HepG2 (cell line): ENCODE measurements around the gene B3GNT9. TPM values are rescaled to one million over a fixed set of nuclear protein-coding genes. Genes with fewer than 3 reads are reported as not detected.

Experiments used
- ATF5 ChIP-seq: sonication (generic); formaldehyde crosslinking; IDR thresholded peaks from 2 replicates; pipeline ENCODE4 v1.4.0; 2020; ENCODE audit warnings: mild to moderate bottlenecking, low read depth, missing genetic modification reagents
- HNF1A ChIP-seq, 2 experiments: sonication (generic) in 1 of 2; formaldehyde crosslinking in 1 of 2; IDR thresholded peaks; 2 replicates each; pipeline versions ENCODE4 v1.4.0 to v1.6.1; 2016 to 2020; ENCODE audit warnings: borderline replicate concordance in 1 of 2, low read depth in 1 of 2, mild to moderate bottlenecking in 1 of 2, missing genetic modification reagents in 1 of 2
- KLF13 ChIP-seq: sonication (generic); formaldehyde crosslinking; IDR thresholded peaks from 2 replicates; pipeline ENCODE4 v1.4.0; 2020; ENCODE audit warnings: mild to moderate bottlenecking, missing genetic modification reagents
- REST ChIP-seq, 2 experiments: IDR thresholded peaks; 2 replicates each; pipeline ENCODE4 v1.6.1; 2011 to 2012; ENCODE audit warnings: low read length in 2 of 2, borderline replicate concordance in 1 of 2, low read depth in 1 of 2, mild to moderate bottlenecking in 1 of 2, moderate library complexity in 1 of 2
- RFX3 ChIP-seq: IDR thresholded peaks from 2 replicates; pipeline ENCODE4 v1.6.1; 2016; ENCODE audit warnings: missing biosample characterization, missing genetic modification reagents
- TBL1XR1 ChIP-seq: fragments of 150-350 bp; IDR thresholded peaks from 2 replicates; pipeline ENCODE4 v1.6.1; 2014; ENCODE audit warnings: borderline replicate concordance, low read length; ENCODE audit not compliant: partially characterized antibody
- TCF12 ChIP-seq, 2 experiments: fragments of 450-650 bp in 1 of 2; sonication (generic) in 1 of 2; formaldehyde crosslinking in 1 of 2; IDR thresholded peaks; 2 replicates each; pipeline versions ENCODE4 v1.6.1 to v1.8.0; 2017 to 2022; ENCODE audit warnings: antibody characterized with exemption in 1 of 2, mild to moderate bottlenecking in 1 of 2, missing genetic modification reagents in 1 of 2, moderate library complexity in 1 of 2
- TCF7 ChIP-seq: sonication (generic); IDR thresholded peaks from 2 replicates; pipeline ENCODE4 v1.6.1; 2016; ENCODE audit warnings: antibody characterized with exemption, low read depth
- THRA ChIP-seq: sonication (generic); formaldehyde crosslinking; IDR thresholded peaks from 2 replicates; pipeline ENCODE4 v1.4.0; 2020; ENCODE audit warnings: missing genetic modification reagents, borderline replicate concordance
- TOE1 ChIP-seq: sonication (generic); formaldehyde crosslinking; IDR thresholded peaks from 2 replicates; pipeline ENCODE4 v1.4.0; 2020; ENCODE audit warnings: mild to moderate bottlenecking, missing genetic modification reagents
- ZBTB3 ChIP-seq: sonication (generic); formaldehyde crosslinking; IDR thresholded peaks from 2 replicates; pipeline ENCODE4 v1.4.0; 2020; ENCODE audit warnings: low read depth, mild to moderate bottlenecking, moderate library complexity, missing genetic modification reagents, borderline replicate concordance
- ZNF280B ChIP-seq: sonication (generic); formaldehyde crosslinking; IDR thresholded peaks from 2 replicates; pipeline ENCODE4 v1.5.0; 2020; ENCODE audit warnings: missing genetic modification reagents, mild to moderate bottlenecking, borderline replicate concordance
- ZNF329 ChIP-seq: sonication (generic); formaldehyde crosslinking; IDR thresholded peaks from 2 replicates; pipeline ENCODE4 v1.9.0; 2021; ENCODE audit warnings: low read depth, mild to moderate bottlenecking, missing genetic modification reagents
- ZNF496 ChIP-seq: sonication (generic); formaldehyde crosslinking; IDR thresholded peaks from 2 replicates; pipeline ENCODE4 v1.8.1; 2023; ENCODE audit warnings: mild to moderate bottlenecking, moderate library complexity, missing genetic modification reagents; ENCODE audit not compliant: insufficient replicate concordance
- polyA plus RNA-seq, 8 experiments: library from polyadenylated mRNA; depleted of rRNA in 3 of 8; stranded (reverse) in 7 of 8; unstranded in 1 of 8; fragments of >200 nt; fragmentation: Illumina TruSeq in 4 of 8; extraction: Trizol in 4 of 8; gene quantifications; 2 replicates each; pipeline versions ENCODE4 v1.2.1 to v1.2.3, GENCODE V29; 2011 to 2016; ENCODE audit warnings: low read depth in 4 of 8, missing spikeins in 1 of 8, mixed read lengths in 1 of 8; ENCODE audit not compliant: insufficient read depth in 1 of 8
- total RNA-seq, 5 experiments: library from RNA; depleted of rRNA; stranded (reverse); fragments of >200 nt; fragmentation: Illumina TruSeq; extraction: Trizol; gene quantifications; 2 replicates each; pipeline ENCODE4 v1.2.3, GENCODE V29; 2016; ENCODE audit warnings: low read depth in 1 of 5

B3GNT9 gene
- total and polyA plus RNA-seq, 2 of the 13 experiments (the other 11 are each of a cell fraction or from before 2014, with no cell fraction given): 1.5 to 3.1 TPM

GRCh38 chr16:67109407-67110135 lies 41.2 kb downstream of the B3GNT9 start, which contains the start of gene PHAF1 (continued):
- TF ChIP-seq HNF1A (IDR thresholded peaks at IDR 0.05; ENCODE audit: low read depth) (no peak), HNF1A (CRISPR knock-in tag; IDR thresholded peaks at IDR 0.05; ENCODE audit: borderline replicate concordance) (peak; percentile 56; the same call in 1 of the 2 replicates), KLF13 (CRISPR knock-in tag) (no peak), THRA (peak; percentile 98), TCF12 (IDR thresholded peaks at IDR 0.05) (no peak), TCF12 (CRISPR knock-in tag; IDR thresholded peaks at IDR 0.05) (peak; percentile 74; the same call in 1 of the 2 replicates), REST (IDR thresholded peaks at IDR 0.05; ENCODE audit: borderline replicate concordance in 1 of 2, low read depth in 1 of 2, low read length in 2 of 2) (0 out of 4 replicates have a peak, but pooled peaks of 1 of the 2 experiments have one; percentile 28), ZNF496 (CRISPR knock-in tag) (no peak), ZBTB3 (0 out of 2 replicates have a peak, but pooled peaks have one; percentile 48), TOE1 (CRISPR knock-in tag) (no peak), ZNF280B (CRISPR knock-in tag) (no peak), RFX3 (CRISPR knock-in tag) (peak; percentile 43; the same call in 1 of the 2 replicates), TBL1XR1 (no peak), ZNF329 (CRISPR knock-in tag) (no peak; the same call in 1 of the 2 replicates), ATF5 (no peak), TCF7 (no peak)
